ENCODE results near the gene RAPSN. TPM values are rescaled to one million over a fixed set of nuclear protein-coding genes. Genes with fewer than 3 reads are reported as not detected.

The RAPSN gene
- total RNA-seq, 2 experiments from 2014 or later, result not detected

DNA sequence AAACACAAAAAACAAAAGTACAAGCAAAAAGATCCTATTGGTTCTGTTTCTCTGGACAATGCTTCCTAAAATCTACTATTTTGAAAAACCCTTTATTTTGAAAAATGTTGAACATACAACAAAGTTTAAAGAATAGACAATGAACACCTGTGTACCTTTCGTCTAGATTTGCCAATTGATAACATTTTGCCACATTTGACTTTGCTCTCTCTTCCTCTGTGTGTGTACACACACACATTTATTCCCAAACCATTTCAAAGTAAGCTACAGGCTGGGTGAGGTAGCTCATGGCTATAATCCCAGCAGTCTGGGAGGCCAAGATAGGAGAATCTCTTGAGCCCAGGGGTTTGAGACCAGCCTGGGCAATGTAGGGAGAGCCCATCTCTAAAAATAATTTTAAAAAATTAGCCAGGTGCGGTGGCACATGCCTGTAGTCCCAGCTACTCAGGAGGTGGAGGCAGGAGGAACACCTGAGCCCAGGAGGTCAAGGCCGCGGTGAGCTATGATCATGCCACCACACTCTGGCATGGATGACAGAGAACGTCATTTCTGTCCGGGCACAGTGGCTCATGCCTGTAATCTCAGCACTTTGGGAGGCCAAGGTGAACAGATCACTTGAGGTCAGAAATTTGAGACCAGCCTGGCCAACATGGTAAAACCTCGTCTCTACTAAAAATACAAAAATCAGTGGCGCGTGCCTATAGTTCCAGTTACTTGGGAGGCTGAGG, 17.4 kb downstream of the RAPSN start:
- no TSS peak for BruUV-seq (replicated peaks)
- Histone ChIP-seq H3K79me2 (ENCODE audit: insufficient read depth, low read depth, low read length) (no peaks in the 10 kb centered on the region), H3K9me2 (ENCODE audit: insufficient read depth, low read length) (no peaks in the 10 kb centered on the region), H3K4me2 (ENCODE audit: low read length) (no peak overlapping the region), H3K9me3 (ENCODE audit: low read length) (no peaks in the 10 kb centered on the region), H4K20me1 (ENCODE audit: insufficient read depth, low read length) (no peaks in the 10 kb centered on the region), H3K4me1 (ENCODE audit: insufficient read depth, low read length, poor library complexity, severe bottlenecking) (peaks cover 6% of the 10 kb centered on the region), H2AFZ (ENCODE audit: low read length) (no peak overlapping the region), H3K4me3 (ENCODE audit: low read depth, low read length, poor library complexity, severe bottlenecking) (no peak overlapping the region), H3K27ac (ENCODE audit: low read depth, low read length, poor library complexity, severe bottlenecking) (no peak overlapping the region), H3K36me3 (ENCODE audit: insufficient read depth, low read length) (no peaks in the 10 kb centered on the region)
- TF ChIP-seq, protein P1, sequence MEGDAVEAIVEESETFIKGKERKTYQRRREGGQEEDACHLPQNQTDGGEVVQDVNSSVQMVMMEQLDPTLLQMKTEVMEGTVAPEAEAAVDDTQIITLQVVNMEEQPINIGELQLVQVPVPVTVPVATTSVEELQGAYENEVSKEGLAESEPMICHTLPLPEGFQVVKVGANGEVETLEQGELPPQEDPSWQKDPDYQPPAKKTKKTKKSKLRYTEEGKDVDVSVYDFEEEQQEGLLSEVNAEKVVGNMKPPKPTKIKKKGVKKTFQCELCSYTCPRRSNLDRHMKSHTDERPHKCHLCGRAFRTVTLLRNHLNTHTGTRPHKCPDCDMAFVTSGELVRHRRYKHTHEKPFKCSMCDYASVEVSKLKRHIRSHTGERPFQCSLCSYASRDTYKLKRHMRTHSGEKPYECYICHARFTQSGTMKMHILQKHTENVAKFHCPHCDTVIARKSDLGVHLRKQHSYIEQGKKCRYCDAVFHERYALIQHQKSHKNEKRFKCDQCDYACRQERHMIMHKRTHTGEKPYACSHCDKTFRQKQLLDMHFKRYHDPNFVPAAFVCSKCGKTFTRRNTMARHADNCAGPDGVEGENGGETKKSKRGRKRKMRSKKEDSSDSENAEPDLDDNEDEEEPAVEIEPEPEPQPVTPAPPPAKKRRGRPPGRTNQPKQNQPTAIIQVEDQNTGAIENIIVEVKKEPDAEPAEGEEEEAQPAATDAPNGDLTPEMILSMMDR (conservative IDR thresholded peaks at IDR 0.05; ENCODE audit: low read length), result no peak
- no peak for TF ChIP-seq EZH2phosphoT487 (IDR thresholded peaks at IDR 0.05; ENCODE audit: borderline replicate concordance, low read depth, low read length)
- POLR2A ChIA-PET, result interaction anchor here (0.9 kb wide), 1 partner anchor 12 kb away, joined by 3 read pairs; no protein-coding TSS in a partner anchor
- intact Hi-C loops (cut with micrococcal nuclease; ENCODE audit: unreplicated experiment), result no loop called here
- DNase-seq (ENCODE audit: low spot score), result no peak
- CTCF ChIA-PET (ENCODE audit: unreplicated experiment), result no interaction called here

DNA sequence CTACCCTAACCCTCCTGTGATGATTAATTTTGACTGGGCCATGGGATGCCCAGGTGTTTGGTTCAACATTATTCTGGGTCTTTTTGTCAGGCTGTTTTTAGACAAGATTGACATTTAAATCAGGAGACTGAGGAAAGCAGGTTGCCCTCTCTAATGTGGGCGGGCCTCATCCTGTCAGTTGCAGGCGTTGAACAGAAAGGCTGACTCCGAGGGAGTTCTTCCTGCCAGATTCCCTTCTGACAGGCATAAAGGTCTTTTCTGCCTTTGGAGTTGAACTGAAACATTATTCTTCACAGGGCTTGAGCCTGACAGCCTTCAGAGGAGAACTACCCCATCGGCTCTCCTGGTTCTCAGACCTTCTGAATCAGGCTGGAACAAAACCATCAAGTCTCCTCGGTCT, 18.4 kb downstream of the RAPSN start:
- Histone ChIP-seq H3K4me2 (ENCODE audit: low read length) (no peak overlapping the region), H3K9me3 (ENCODE audit: low read length) (no peaks in the 10 kb centered on the region), H3K27ac (ENCODE audit: low read depth, low read length, poor library complexity, severe bottlenecking) (no peak overlapping the region), H3K4me1 (ENCODE audit: insufficient read depth, low read length, poor library complexity, severe bottlenecking) (peaks cover 6% of the 10 kb centered on the region), H4K20me1 (ENCODE audit: insufficient read depth, low read length) (no peaks in the 10 kb centered on the region), H3K4me3 (ENCODE audit: low read depth, low read length, poor library complexity, severe bottlenecking) (no peak overlapping the region), H3K36me3 (ENCODE audit: insufficient read depth, low read length) (peaks cover 1% of the 10 kb centered on the region; the same call in 1 of the 2 replicates), H3K9me2 (ENCODE audit: insufficient read depth, low read length) (no peaks in the 10 kb centered on the region), H3K79me2 (ENCODE audit: insufficient read depth, low read depth, low read length) (peaks cover 6% of the 10 kb centered on the region), H2AFZ (ENCODE audit: low read length) (no peak overlapping the region)
- no peak for DNase-seq (ENCODE audit: low spot score)
- TF ChIP-seq, protein P1 (conservative IDR thresholded peaks at IDR 0.05; ENCODE audit: low read length), result no peak
- no peak for TF ChIP-seq EZH2phosphoT487 (IDR thresholded peaks at IDR 0.05; ENCODE audit: borderline replicate concordance, low read depth, low read length)
- ChIA-PET CTCF (ENCODE audit: unreplicated experiment) (no interaction called here), POLR2A (no interaction called here)
- BruUV-seq (replicated peaks), result no TSS peak
- intact Hi-C loops (cut with micrococcal nuclease; ENCODE audit: unreplicated experiment), result no loop called here
